ENCODE results near the gene SLC39A1. TPM values are rescaled to one million over a fixed set of nuclear protein-coding genes. Genes with fewer than 3 reads are reported as not detected.

The SLC39A1 gene
- total RNA-seq, 2 experiments from 2014 or later, result 41.6 to 44.2 TPM

DNA sequence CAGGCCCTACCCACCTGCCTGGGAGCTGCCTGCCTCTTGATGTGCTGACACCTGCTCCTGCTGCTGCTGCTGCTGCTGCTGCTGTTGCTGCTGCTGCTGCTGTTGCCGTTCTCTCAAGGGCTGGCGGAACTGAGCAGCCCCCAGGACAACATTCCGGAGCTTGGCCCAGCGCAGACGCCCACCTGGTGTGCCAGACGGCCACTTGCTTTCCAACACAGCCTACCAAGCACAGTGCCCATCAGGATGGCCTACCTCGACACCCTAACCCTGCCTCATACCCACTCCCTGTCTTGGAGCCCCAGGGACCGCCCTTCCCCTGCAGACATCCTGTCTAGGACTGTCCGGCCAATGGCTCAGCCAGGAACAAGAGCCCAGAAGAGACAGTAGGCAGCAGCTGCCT, 28.6 kb downstream of the SLC39A1 start:
- DNase-seq (ENCODE audit: low spot score), result no peak
- intact Hi-C loops (cut with micrococcal nuclease; ENCODE audit: unreplicated experiment), result no loop called here
- H3K4me3 ChIP-seq (ENCODE audit: low read depth, low read length, poor library complexity, severe bottlenecking), result no peak overlapping the region
- no peak overlapping the region for H3K4me2 ChIP-seq (ENCODE audit: low read length)
- no peaks in the 10 kb centered on the region for H4K20me1 ChIP-seq (ENCODE audit: insufficient read depth, low read length)
- TF ChIP-seq CTCF (conservative IDR thresholded peaks at IDR 0.05; ENCODE audit: low read length) (no peak), EZH2phosphoT487 (IDR thresholded peaks at IDR 0.05; ENCODE audit: borderline replicate concordance, low read depth, low read length) (no peak)
- POLR2A ChIA-PET, result no interaction called here
- no peaks in the 10 kb centered on the region for H3K9me2 ChIP-seq (ENCODE audit: insufficient read depth, low read length)
- peaks cover 85% of the 10 kb centered on the region for H3K36me3 ChIP-seq (ENCODE audit: insufficient read depth, low read length)
- H3K9me3 ChIP-seq (ENCODE audit: low read length), result no peaks in the 10 kb centered on the region
- H3K27ac ChIP-seq (ENCODE audit: low read depth, low read length, poor library complexity, severe bottlenecking), result no peak overlapping the region
- CTCF ChIA-PET (ENCODE audit: unreplicated experiment), result no interaction called here
- no peaks in the 10 kb centered on the region for H3K4me1 ChIP-seq (ENCODE audit: insufficient read depth, low read length, poor library complexity, severe bottlenecking)
- H3K79me2 ChIP-seq (ENCODE audit: insufficient read depth, low read depth, low read length), result no peaks in the 10 kb centered on the region
- H2AFZ ChIP-seq (ENCODE audit: low read length), result no peak overlapping the region
- no TSS peak for BruUV-seq (replicated peaks)

DNA sequence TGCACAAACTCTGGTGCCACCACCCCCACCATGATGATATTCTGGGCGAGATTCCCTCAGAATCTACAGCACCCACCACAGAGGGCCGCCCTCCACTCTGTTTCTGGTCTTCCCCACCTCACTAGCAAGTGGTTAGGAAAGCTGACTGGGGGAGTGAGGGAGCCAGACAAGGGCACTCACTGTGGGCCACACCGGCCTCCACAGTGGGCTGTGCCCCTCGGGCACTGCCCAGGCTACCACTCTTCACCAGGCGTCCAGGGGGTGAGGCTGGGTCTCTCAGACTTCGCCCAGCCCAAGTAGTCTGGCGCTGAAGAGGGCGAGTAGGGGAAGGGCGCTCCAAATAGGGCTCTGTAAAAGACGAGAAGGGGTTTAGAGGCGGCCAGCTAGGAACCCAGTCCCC, 29.4 kb downstream of the SLC39A1 start:
- TF ChIP-seq CTCF (conservative IDR thresholded peaks at IDR 0.05; ENCODE audit: low read length), result no peak
- TF ChIP-seq EZH2phosphoT487 (IDR thresholded peaks at IDR 0.05; ENCODE audit: borderline replicate concordance, low read depth, low read length), result no peak
- H3K9me3 ChIP-seq (ENCODE audit: low read length), result no peaks in the 10 kb centered on the region
- ChIA-PET CTCF (ENCODE audit: unreplicated experiment) (no interaction called here), POLR2A (no interaction called here)
- peaks cover 85% of the 10 kb centered on the region for H3K36me3 ChIP-seq (ENCODE audit: insufficient read depth, low read length)
- no peak overlapping the region for H3K4me3 ChIP-seq (ENCODE audit: low read depth, low read length, poor library complexity, severe bottlenecking)
- H3K4me2 ChIP-seq (ENCODE audit: low read length), result no peak overlapping the region
- H3K4me1 ChIP-seq (ENCODE audit: insufficient read depth, low read length, poor library complexity, severe bottlenecking), result no peaks in the 10 kb centered on the region
- no peak for DNase-seq (ENCODE audit: low spot score)
- no peak overlapping the region for H3K27ac ChIP-seq (ENCODE audit: low read depth, low read length, poor library complexity, severe bottlenecking)
- no peaks in the 10 kb centered on the region for H4K20me1 ChIP-seq (ENCODE audit: insufficient read depth, low read length)
- H3K9me2 ChIP-seq (ENCODE audit: insufficient read depth, low read length), result no peaks in the 10 kb centered on the region
- H2AFZ ChIP-seq (ENCODE audit: low read length), result no peak overlapping the region
- no TSS peak for BruUV-seq (replicated peaks)
- H3K79me2 ChIP-seq (ENCODE audit: insufficient read depth, low read depth, low read length), result no peaks in the 10 kb centered on the region
- intact Hi-C loops (cut with micrococcal nuclease; ENCODE audit: unreplicated experiment), result no loop called here

- no peaks in the 10 kb centered on the region for H3K4me1 ChIP-seq (ENCODE audit: insufficient read depth, low read length, poor library complexity, severe bottlenecking)
- TF ChIP-seq CTCF (conservative IDR thresholded peaks at IDR 0.05; ENCODE audit: low read length) (no peak), EZH2phosphoT487 (IDR thresholded peaks at IDR 0.05; ENCODE audit: borderline replicate concordance, low read depth, low read length) (no peak)
- no peaks in the 10 kb centered on the region for H4K20me1 ChIP-seq (ENCODE audit: insufficient read depth, low read length)
- no peaks in the 10 kb centered on the region for H3K9me2 ChIP-seq (ENCODE audit: insufficient read depth, low read length)
- H3K4me3 ChIP-seq (ENCODE audit: low read depth, low read length, poor library complexity, severe bottlenecking), result no peak overlapping the region
- no TSS peak for BruUV-seq (replicated peaks)
- no peak overlapping the region for H3K4me2 ChIP-seq (ENCODE audit: low read length)
- no peaks in the 10 kb centered on the region for H3K79me2 ChIP-seq (ENCODE audit: insufficient read depth, low read depth, low read length)
- no peak overlapping the region for H3K27ac ChIP-seq (ENCODE audit: low read depth, low read length, poor library complexity, severe bottlenecking)
- no peak for DNase-seq (ENCODE audit: low spot score)
- ChIA-PET POLR2A (no interaction called here), CTCF (ENCODE audit: unreplicated experiment) (no interaction called here)
- peaks cover 85% of the 10 kb centered on the region for H3K36me3 ChIP-seq (ENCODE audit: insufficient read depth, low read length)
- H2AFZ ChIP-seq (ENCODE audit: low read length), result no peak overlapping the region
- intact Hi-C loops (cut with micrococcal nuclease; ENCODE audit: unreplicated experiment), result no loop called here
- H3K9me3 ChIP-seq (ENCODE audit: low read length), result no peaks in the 10 kb centered on the region
These were observed 29.9 kb downstream of the SLC39A1 start for GRCh38 chr1:153933430-153933829.
